ENCODE results near the gene SUPT3H. TPM values are rescaled to one million over a fixed set of nuclear protein-coding genes. Genes with fewer than 3 reads are reported as not detected.

Gene SUPT3H
- total RNA-seq, 2 experiments from 2014 or later = 8.2 to 11.7 TPM

DNA sequence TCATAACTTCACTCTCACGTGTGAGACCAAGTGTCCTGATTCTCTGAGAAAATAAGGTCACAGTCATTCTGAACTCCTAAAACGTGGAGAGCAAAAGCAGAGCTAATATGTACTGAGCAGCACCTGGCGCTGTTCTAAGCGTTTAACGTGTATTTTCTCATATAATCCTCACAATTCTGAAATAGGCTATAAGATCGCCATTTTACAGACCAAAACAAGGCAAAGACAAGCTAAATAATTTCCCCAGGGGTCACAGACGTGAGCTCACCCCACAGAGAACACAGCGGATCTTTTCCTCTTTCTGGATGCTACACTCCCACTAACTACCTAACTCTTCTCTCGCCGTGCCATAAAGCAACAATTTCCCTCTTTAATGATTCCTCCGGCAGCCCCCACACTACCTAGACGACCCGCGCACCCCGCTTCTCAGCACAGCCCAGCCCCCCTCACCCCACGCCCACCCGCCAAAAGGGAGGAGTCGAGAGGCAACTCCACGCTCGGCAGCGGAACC lies 636 bp downstream of the SUPT3H start:
- CTCF ChIA-PET = interaction anchor here (0.5 to 2.7 kb wide), 6 partner anchors 32 to 545 kb away, joined by 3 to 14 read pairs (median 4); no protein-coding TSS in a partner anchor
- no peaks in the 10 kb centered on the region for H3K27me3 Mint-ChIP-seq

DNA sequence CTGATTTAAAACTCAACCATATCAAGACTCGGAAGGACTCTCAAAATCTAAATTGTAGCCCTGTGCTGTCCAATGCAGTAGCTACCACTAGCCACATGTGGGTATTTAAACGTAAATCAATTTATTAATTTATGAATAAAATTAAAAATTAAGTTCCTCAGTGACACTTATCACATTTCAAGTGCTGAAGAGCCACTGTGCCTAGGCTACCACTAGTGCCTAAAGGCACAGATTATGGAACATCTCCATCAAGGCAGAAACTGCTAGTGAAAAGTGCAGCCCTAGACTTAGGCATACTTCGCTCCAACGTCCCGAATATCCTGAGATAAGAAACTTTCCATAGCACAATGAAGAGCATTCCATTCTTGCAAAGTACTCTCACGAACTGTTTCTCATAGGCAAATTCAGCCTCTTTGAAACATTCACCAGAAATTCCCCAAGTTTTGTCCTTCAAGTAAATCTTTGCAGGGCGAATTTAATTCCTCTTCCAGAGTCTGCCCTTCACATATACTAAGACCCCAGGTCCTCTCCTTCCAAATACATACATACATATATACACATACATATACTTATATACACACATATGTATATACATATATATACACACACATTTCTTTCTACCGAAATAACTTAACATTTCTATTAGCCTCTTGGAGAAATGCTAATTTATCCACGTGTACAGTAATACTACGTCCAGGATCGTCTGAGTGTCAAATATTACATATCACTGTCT lies 1.3 kb downstream of the SUPT3H start:
- CTCF ChIA-PET = interaction anchor here (0.5 to 2.7 kb wide), 5 partner anchors 31 to 721 kb away, joined by 3 to 14 read pairs (median 3); no protein-coding TSS in a partner anchor

More for the DNA sequence above, 636 bp downstream of the SUPT3H start:
- Mint-ChIP-seq H3K4me1 (peaks cover 18% of the 10 kb centered on the region), H3K27ac (peak overlapping the region; percentile 99), H3K4me3 (peak overlapping the region; percentile 98), H3K36me3 (no peaks in the 10 kb centered on the region), H3K9me3 (ENCODE audit: low read depth) (no peaks in the 10 kb centered on the region)
- peak; percentile 91 for DNase-seq
- ATAC-seq = no peak

DNA sequence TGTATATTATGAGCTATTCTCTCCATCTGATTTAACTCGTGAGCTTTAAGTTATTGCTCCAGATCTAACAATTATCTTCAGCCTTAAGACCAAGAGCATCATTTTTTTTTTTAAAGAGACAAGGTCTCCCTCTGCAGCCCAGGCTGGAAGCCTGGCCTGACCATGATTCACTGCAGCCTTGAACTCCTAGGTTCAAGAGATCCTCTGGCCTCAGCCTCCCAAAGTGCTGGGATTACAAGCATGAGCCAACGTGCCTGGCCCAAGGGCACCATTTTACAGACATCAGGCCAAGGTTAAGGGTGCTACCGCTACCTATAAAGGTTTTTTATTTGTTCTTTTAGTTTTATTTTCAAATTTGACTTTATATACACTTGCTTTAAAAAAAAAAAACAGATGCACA lies 2.3 kb downstream of the SUPT3H start:
- H3K4me3 Mint-ChIP-seq = no peak overlapping the region
- ATAC-seq (no peak), DNase-seq (no peak)
- no peaks in the 10 kb centered on the region for H3K9me3 Mint-ChIP-seq (ENCODE audit: low read depth)
- no peaks in the 10 kb centered on the region for H3K27me3 Mint-ChIP-seq
- no peak overlapping the region for H3K27ac Mint-ChIP-seq
- CTCF ChIA-PET = interaction anchor here (0.9 kb wide), 1 partner anchor 720 kb away, joined by 3 read pairs; no protein-coding TSS in a partner anchor
- H3K4me1 Mint-ChIP-seq = peaks cover 20% of the 10 kb centered on the region
- H3K36me3 Mint-ChIP-seq = no peaks in the 10 kb centered on the region

More for the DNA sequence above, 1.3 kb downstream of the SUPT3H start:
- no peak for ATAC-seq
- peak overlapping the region; percentile 98 for H3K4me3 Mint-ChIP-seq
- H3K27ac Mint-ChIP-seq = peak overlapping the region; percentile 99
- H3K36me3 Mint-ChIP-seq = no peaks in the 10 kb centered on the region
- H3K27me3 Mint-ChIP-seq = no peaks in the 10 kb centered on the region
- H3K9me3 Mint-ChIP-seq (ENCODE audit: low read depth) = no peaks in the 10 kb centered on the region
- peaks cover 20% of the 10 kb centered on the region for H3K4me1 Mint-ChIP-seq
- no peak for DNase-seq

- Mint-ChIP-seq H3K9me3 (ENCODE audit: low read depth) (no peaks in the 10 kb centered on the region), H3K27me3 (no peaks in the 10 kb centered on the region), H3K36me3 (peaks cover 3% of the 10 kb centered on the region), H3K4me3 (no peak overlapping the region), H3K4me1 (peaks cover 22% of the 10 kb centered on the region), H3K27ac (no peak overlapping the region)
- ATAC-seq (no peak), DNase-seq (no peak)
- CTCF ChIA-PET = no interaction called here
Measured at GRCh38 chr6:45371924-45372573, 5.7 kb downstream of the SUPT3H start.

GRCh38 chr6:45369870-45370269 lies 7.9 kb downstream of the SUPT3H start:
- H3K27ac Mint-ChIP-seq = no peak overlapping the region
- no peaks in the 10 kb centered on the region for H3K9me3 Mint-ChIP-seq (ENCODE audit: low read depth)
- no peak overlapping the region for H3K4me3 Mint-ChIP-seq
- H3K4me1 Mint-ChIP-seq = peaks cover 11% of the 10 kb centered on the region
- CTCF ChIA-PET = interaction anchor here (0.5 to 1.8 kb wide), 2 partner anchors 369 to 894 kb away, joined by 3 to 5 read pairs; no protein-coding TSS in a partner anchor
- ATAC-seq (no peak), DNase-seq (no peak)
- peaks cover 8% of the 10 kb centered on the region for H3K36me3 Mint-ChIP-seq
- no peaks in the 10 kb centered on the region for H3K27me3 Mint-ChIP-seq

- H3K27me3 Mint-ChIP-seq = no peaks in the 10 kb centered on the region
- no peak overlapping the region for H3K4me3 Mint-ChIP-seq
- no peaks in the 10 kb centered on the region for H3K9me3 Mint-ChIP-seq (ENCODE audit: low read depth)
- no peak for DNase-seq
- H3K36me3 Mint-ChIP-seq = peaks cover 8% of the 10 kb centered on the region
- H3K27ac Mint-ChIP-seq = no peak overlapping the region
- CTCF ChIA-PET = interaction anchor here (0.6 kb wide), 1 partner anchor 36 kb away, joined by 4 read pairs; no protein-coding TSS in a partner anchor
- ATAC-seq = no peak
- peaks cover 11% of the 10 kb centered on the region for H3K4me1 Mint-ChIP-seq
Measured at GRCh38 chr6:45367999-45368398, 9.7 kb downstream of the SUPT3H start.

- Mint-ChIP-seq H3K27ac (no peak overlapping the region), H3K4me1 (peaks cover 6% of the 10 kb centered on the region), H3K27me3 (no peaks in the 10 kb centered on the region), H3K4me3 (no peak overlapping the region), H3K9me3 (ENCODE audit: low read depth) (no peaks in the 10 kb centered on the region), H3K36me3 (peaks cover 11% of the 10 kb centered on the region)
- DNase-seq (no peak), ATAC-seq (no peak)
- CTCF ChIA-PET = interaction anchor here (1.2 kb wide), 1 partner anchor 896 kb away, joined by 4 read pairs; no protein-coding TSS in a partner anchor
Measured at GRCh38 chr6:45366534-45366933, 11.2 kb downstream of the SUPT3H start.

- H3K27ac Mint-ChIP-seq = no peak overlapping the region
- H3K4me3 Mint-ChIP-seq = no peak overlapping the region
- H3K36me3 Mint-ChIP-seq = peaks cover 11% of the 10 kb centered on the region
- H3K9me3 Mint-ChIP-seq (ENCODE audit: low read depth) = no peaks in the 10 kb centered on the region
- H3K4me1 Mint-ChIP-seq = peaks cover 4% of the 10 kb centered on the region
- no peaks in the 10 kb centered on the region for H3K27me3 Mint-ChIP-seq
- no peak for DNase-seq
- CTCF ChIA-PET = no interaction called here
- no peak for ATAC-seq
Measured at GRCh38 chr6:45365036-45365435, 12.7 kb downstream of the SUPT3H start.

DNA sequence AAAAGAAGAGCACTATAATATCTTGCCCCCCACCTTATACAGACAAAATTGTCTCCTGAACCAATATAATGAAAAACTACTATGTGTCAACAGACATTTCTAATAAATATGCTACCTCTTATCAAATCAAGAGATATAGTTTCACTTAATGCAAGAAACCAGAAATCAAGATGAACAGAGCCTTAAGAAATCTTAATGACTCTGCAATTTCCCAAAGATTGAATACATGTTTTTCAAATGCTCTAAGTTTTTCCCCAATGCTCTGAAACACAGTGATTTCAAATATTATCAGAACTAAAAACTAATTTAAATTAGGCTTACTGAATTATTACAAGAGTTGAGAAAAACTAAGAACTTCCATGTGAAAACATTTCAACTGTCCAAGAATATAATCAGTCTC lies 13.3 kb downstream of the SUPT3H start:
- H3K27me3 Mint-ChIP-seq = no peaks in the 10 kb centered on the region
- no peak for ATAC-seq
- DNase-seq = no peak
- CTCF ChIA-PET = no interaction called here
- H3K27ac Mint-ChIP-seq = no peak overlapping the region
- peaks cover 2% of the 10 kb centered on the region for H3K4me1 Mint-ChIP-seq
- H3K4me3 Mint-ChIP-seq = no peak overlapping the region
- no peaks in the 10 kb centered on the region for H3K9me3 Mint-ChIP-seq (ENCODE audit: low read depth)
- H3K36me3 Mint-ChIP-seq = peaks cover 11% of the 10 kb centered on the region

DNA sequence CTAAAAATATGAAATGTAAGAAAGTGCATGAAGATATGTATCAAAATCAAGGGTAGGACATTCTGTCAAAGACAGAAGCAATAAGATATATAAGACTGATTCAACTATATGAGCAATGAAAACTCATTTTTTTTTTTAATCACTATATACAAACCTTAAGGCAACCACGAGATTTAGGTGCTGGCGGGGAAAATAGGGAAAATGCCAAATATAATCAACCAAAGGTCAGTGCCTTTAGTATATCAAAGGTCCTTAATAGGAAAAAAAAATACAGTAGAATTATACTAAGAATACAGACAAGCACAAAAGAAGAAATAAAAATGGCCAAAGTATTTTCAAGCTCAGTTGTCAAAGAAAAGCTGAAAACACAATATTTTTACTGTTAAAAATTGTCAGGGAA lies 24.1 kb downstream of the SUPT3H start:
- CTCF ChIA-PET = no interaction called here
- no peak overlapping the region for H3K4me3 Mint-ChIP-seq

DNA sequence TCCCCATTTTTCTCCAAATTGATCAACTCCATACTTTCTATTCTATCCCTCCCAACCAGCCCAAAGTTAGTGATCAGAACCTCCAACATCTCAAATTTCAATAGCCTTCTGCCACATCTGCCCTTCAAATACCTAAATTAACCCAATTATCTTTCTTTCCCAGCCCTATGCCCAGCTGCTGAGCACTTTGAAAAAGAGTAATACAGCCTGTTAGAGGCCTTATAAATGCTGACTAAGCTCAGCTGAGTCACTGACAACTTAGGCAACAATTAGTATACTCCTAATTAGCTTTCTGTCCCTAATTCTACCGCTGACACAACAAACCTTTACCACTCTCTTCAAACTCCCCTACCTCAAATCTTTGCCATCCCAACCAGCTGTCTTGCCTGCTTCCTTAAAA lies 26.1 kb downstream of the SUPT3H start:
- no peaks in the 10 kb centered on the region for H3K4me1 Mint-ChIP-seq
- CTCF ChIA-PET = interaction anchor here (1.1 kb wide), 1 partner anchor 11 kb away, joined by 3 read pairs; no protein-coding TSS in a partner anchor
- H3K36me3 Mint-ChIP-seq = peaks cover 6% of the 10 kb centered on the region
- no peak overlapping the region for H3K27ac Mint-ChIP-seq
- H3K9me3 Mint-ChIP-seq (ENCODE audit: low read depth) = no peaks in the 10 kb centered on the region
- H3K27me3 Mint-ChIP-seq = no peaks in the 10 kb centered on the region
- ATAC-seq = no peak
- DNase-seq = no peak
- no peak overlapping the region for H3K4me3 Mint-ChIP-seq

More for the DNA sequence above, 24.1 kb downstream of the SUPT3H start:
- no peak for DNase-seq
- Mint-ChIP-seq H3K27me3 (no peaks in the 10 kb centered on the region), H3K4me1 (no peaks in the 10 kb centered on the region), H3K36me3 (peaks cover 4% of the 10 kb centered on the region), H3K27ac (no peak overlapping the region), H3K9me3 (ENCODE audit: low read depth) (no peaks in the 10 kb centered on the region)
- no peak for ATAC-seq

- H3K4me1 Mint-ChIP-seq = no peaks in the 10 kb centered on the region
- no peak for ATAC-seq
- no peaks in the 10 kb centered on the region for H3K27me3 Mint-ChIP-seq
- CTCF ChIA-PET = interaction anchor here (1.2 kb wide), 1 partner anchor 696 kb away, joined by 3 read pairs; no protein-coding TSS in a partner anchor
- H3K36me3 Mint-ChIP-seq = peaks cover 6% of the 10 kb centered on the region
- H3K27ac Mint-ChIP-seq = no peak overlapping the region
- H3K9me3 Mint-ChIP-seq (ENCODE audit: low read depth) = no peaks in the 10 kb centered on the region
- no peak overlapping the region for H3K4me3 Mint-ChIP-seq
- DNase-seq = no peak
Measured at GRCh38 chr6:45351076-45351475, 26.7 kb downstream of the SUPT3H start.

DNA sequence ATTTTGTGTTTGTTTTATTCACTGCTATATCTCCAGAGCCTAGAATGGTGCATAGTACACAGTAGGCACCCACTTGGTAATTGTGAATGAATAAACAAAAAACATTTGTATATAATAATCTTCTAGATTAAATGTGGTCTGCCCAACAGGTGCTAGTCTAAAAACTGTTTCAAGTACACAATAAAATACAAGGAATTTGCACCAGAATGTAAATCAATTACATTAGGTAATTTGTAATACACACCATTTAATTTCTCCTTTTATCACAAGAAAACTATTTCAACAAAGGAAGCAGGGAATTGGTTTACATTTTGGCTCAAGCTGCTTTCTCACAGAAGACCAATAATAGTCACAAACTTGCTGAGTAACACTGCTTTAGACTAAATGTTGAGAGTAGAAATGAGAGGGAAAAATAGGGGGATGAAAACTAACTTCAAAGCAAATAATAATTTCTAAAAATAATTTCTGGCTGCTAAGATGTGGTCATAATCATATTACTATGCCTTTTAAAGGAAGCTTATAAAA lies 27.5 kb downstream of the SUPT3H start:
- CTCF ChIA-PET = interaction anchor here (1.2 kb wide), 1 partner anchor 695 kb away, joined by 3 read pairs; no protein-coding TSS in a partner anchor
- no peak overlapping the region for H3K4me3 Mint-ChIP-seq
- no peak for DNase-seq
- peaks cover 8% of the 10 kb centered on the region for H3K36me3 Mint-ChIP-seq
- no peaks in the 10 kb centered on the region for H3K27me3 Mint-ChIP-seq
- H3K27ac Mint-ChIP-seq = no peak overlapping the region
- no peaks in the 10 kb centered on the region for H3K9me3 Mint-ChIP-seq (ENCODE audit: low read depth)
- no peak for ATAC-seq
- no peaks in the 10 kb centered on the region for H3K4me1 Mint-ChIP-seq
